NT2/D1 (cell line): ENCODE results near the gene TFPI2.
"Not testable (repeated sequence)": the region's sequence is repeated elsewhere in the genome, so short reads cannot be mapped to it uniquely, and the experiment has no call there.

Experiments
- YY1 ChIP-seq: IDR thresholded peaks from 2 replicates; pipeline ENCODE4 v1.6.1; 2011; ENCODE audit not compliant: insufficient read length, insufficient read depth
- ZNF274 ChIP-seq: IDR thresholded peaks from 2 replicates; pipeline ENCODE4 v1.6.1; 2011; ENCODE audit warnings: mild to moderate bottlenecking, low read depth, low read length

- TF ChIP-seq YY1, ZNF274: not testable (repeated sequence)
Measured at GRCh38 chr7:93916315-93916714, 25.8 kb upstream of the TFPI2 start.
